HK-2 (cell line): ENCODE results near the gene AP3B1.
"Not testable (repeated sequence)": the region's sequence is repeated elsewhere in the genome, so short reads cannot be mapped to it uniquely, and the experiment has no call there.

Experiments
- DNase-seq: peaks from one replicate; pipeline ENCODE4 v3.0.0-alpha.2; 2018; ENCODE audit not compliant: unreplicated experiment

Gene AP3B1

GRCh38 chr5:78137290-78137689, 157.2 kb downstream of the AP3B1 start:
- DNase-seq = no peak

- DNase-seq = no peak
Measured at GRCh38 chr5:78133423-78133822, 161.1 kb downstream of the AP3B1 start.

DNA sequence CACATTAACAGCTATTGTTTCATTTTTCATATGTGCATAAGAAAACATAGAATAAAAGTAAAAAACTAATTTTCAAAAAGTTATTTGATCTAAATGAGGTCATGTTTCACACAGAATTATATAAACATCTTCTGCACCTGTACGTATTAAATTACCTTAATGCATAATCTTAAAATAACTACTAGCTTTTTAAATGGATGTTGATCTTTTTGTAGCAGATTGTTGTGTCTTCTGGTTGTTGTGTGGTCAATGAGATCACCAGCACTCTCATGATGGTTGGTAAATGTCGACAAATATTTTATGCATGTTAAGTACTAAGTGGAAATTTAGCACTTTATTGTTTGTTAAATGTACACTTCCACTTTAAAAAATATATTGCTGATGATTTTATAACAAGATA, 162.0 kb downstream of the AP3B1 start:
- DNase-seq = no peak

- DNase-seq = no peak
Measured at GRCh38 chr5:78129597-78129996, 164.9 kb downstream of the AP3B1 start.

GRCh38 chr5:78127875-78128274, 166.6 kb downstream of the AP3B1 start:
- DNase-seq = no peak

- no peak for DNase-seq
Measured at GRCh38 chr5:78126536-78126935, 168.0 kb downstream of the AP3B1 start.

DNA sequence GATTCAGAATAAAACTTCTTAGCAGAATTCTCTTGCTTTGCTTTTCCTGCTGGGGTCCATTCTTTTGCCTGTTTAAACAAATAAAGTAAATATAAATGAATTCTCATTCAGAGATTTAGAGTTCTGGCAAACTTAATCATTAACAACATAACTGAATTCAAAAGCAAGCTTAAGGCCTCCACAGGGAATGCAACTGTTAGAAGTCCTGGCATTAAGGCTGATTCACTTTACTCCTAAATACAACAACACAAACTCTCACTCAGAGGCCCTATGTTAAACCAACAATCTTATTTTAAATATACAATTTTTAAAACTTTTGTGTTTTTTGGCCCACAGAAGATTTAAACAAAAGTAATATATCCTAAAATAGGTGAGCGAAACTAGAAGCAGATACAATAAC, 178.3 kb downstream of the AP3B1 start:
- DNase-seq = no peak

DNA sequence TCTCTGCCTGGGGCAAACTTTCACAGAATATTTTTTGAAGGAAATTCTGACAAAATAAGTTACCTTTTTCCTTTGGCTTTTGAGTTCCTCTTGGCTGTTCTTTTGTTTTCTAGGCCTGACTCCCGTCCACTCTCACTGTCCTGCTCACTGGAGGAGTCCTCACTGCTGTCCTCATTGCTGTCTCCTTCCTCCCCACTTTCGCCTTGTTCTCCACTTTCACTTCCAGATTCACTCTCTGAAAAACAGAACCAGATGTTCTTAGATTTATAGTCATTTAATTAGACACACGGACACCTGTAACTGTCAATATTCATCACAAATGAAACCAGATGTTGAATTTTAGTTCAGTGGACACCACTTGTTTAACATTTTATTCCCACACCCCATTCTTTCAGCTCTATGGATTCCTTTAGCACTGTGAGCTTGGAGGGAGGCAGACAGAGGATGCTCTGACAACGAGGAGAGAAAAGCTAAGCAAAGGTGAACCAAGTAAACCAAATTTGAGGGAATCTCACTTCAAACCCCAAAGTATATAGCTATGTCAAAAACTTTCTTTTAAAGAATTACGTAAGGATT, 180.7 kb downstream of the AP3B1 start:
- no peak for DNase-seq

DNA sequence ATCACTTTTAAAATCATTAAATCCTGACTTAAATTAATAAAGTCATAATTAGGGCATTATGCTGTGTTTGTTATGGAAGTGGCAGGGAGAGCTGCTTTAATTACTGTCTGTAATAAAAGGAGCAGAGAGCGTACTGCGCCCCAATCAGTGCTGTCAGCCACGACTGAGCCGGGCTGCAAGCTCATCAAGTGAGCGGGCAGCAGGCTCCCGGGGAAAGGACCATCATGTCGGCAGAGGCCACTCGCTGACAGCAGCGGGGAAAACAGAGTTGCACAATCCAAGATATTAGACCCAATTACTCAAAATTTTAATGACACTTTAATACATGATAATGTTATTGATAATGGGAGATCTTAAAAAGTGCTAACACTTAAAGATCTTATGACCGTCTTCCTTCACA, 181.6 kb downstream of the AP3B1 start:
- no peak for DNase-seq

- DNase-seq = no peak
Measured at GRCh38 chr5:78109891-78110324, 184.6 kb downstream of the AP3B1 start.

- DNase-seq = no peak
Measured at GRCh38 chr5:78108564-78108963, 185.9 kb downstream of the AP3B1 start.

- no peak for DNase-seq
Measured at GRCh38 chr5:78103232-78103918, 191.1 kb downstream of the AP3B1 start.

GRCh38 chr5:78102500-78102899, 192.0 kb downstream of the AP3B1 start:
- no peak for DNase-seq

DNA sequence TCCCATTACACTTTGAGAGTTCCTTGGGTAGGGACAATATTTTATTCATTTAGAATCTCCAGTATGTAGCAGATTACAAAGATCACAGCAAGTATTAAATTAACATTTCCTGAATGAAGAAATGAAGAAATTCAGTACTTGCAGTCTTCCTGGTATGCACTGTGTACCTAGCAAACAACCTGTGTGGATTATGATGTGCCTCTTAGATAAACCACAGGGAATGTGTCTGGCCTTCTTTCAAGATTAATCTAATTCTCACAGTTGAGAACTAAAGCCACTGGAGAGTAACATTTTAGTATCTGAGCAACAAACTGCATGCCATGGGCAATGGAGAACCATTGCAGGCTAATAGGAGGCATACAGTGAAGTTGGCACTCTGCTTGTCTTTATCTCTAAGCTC, 199.4 kb downstream of the AP3B1 start:
- no peak for DNase-seq

- DNase-seq = no peak
Measured at GRCh38 chr5:78090002-78090401, 204.5 kb downstream of the AP3B1 start.

DNA sequence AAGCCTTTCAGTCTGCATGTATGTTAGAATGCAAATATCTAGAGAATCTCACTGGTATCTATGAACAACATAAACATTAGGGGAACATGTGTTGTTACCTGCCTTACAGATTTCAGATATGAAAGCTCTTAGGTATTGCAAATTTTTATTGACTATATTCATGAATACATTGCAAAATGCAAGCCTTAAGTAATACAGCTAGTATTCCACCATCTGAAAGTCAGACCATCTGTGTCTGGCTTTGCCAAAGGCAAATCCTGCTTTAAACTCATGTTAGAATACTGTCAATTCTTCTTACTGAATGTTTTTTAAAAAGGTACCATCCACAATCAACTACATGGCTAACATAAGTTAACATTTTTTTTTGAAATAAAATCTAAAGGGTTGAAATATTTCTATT, 215.6 kb downstream of the AP3B1 start:
- DNase-seq = no peak

DNA sequence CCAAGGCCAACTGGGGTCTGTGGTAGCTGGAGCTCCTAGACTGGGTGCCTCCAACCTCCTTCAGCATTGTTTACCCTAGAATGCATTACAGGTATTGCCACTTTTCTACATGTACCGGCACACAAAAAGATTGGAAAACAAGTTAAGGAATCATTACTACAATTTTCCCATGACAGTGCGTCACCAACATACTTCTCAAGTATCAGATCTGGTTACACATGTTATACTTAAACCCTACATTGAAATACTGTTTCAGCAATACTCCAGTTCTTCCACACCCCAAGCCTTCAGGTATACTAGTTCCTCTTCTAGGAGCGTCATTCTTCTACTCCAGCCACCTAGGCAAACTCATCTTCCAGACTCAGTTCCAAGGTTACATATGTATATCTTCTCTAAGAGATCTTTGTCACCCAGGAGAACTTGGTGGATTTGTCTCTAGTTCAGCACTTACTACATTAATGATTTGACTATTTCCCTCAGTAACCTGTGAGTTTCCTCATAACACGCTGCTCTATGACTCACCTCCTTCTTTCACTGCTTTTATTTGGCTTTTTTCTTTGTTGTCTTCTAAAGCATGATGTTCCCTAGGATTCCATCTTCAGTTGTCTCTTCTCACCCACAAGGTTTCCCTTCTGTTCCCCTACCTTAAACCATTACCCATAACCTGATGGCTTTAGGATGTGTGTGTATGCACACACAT, 217.0 kb downstream of the AP3B1 start:
- DNase-seq = no peak

DNA sequence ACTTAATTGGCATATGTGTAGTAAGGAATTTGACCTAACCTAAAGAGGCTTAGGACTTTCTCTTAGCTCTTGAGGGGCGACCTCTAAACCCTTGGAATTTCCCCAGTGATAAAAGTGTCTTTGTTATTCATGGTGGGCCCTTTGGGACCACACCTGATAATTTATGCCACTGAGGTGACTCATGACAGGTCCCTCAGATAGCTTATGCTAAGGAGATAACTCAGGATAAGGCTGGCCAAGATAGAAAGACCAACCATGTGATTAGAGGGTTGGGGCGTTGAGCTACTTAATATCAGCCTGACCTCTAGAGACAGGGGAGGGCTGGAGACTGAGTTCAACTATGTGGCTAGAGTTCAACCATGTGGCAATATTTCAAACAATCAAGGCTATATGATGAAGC, 218.1 kb downstream of the AP3B1 start:
- DNase-seq = no peak

GRCh38 chr5:78075301-78075700, 219.2 kb downstream of the AP3B1 start:
- DNase-seq = no peak

- not testable (repeated sequence) for DNase-seq
Measured at GRCh38 chr5:78070691-78071090, 223.8 kb downstream of the AP3B1 start.

- not testable (repeated sequence) for DNase-seq
Measured at GRCh38 chr5:78067581-78067980, 226.9 kb downstream of the AP3B1 start.

DNA sequence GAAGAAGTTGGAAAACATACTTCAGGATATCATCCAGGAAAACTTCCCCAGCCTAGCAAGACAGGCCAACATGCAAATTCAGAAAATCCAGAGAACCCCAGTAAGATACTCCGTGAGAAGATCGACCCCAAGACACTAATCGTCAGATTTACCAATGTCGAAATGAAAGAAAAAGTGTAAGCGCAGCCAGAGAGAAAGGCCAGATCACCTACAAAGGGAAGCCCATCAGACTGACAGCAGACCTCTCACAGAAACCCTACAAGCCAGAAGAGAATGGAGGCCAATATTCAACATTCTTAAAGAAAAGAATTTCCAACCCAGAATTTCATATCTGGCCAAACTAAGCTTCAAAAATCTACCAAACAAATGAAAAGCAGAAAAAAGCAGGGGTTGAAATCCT, 227.8 kb downstream of the AP3B1 start:
- not testable (repeated sequence) for DNase-seq

DNA sequence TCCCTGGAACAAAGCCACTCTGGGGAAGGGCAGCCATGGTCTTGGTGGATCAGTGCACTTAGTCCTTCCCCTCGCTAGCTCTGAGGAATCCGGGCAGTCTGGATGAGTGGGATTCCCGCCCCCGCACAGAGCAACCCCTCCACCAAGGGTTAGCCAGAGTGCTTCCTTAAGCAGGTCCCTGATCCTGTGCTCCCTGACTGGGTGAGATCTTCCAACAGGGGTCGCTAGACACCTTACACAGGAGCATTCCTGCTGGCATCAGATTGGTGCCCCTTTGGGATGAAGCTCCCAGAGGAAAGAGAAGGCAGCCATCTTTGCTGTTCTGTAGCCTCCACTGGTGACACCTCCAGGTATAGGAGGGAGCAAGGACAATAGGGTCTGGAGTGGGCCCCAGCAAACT, 228.8 kb downstream of the AP3B1 start:
- DNase-seq = no peak
